ENCODE results near the gene KIRREL1. TPM values are rescaled to one million over a fixed set of nuclear protein-coding genes. Genes with fewer than 3 reads are reported as not detected.

KIRREL1 gene
- total RNA-seq, 1 experiment from 2014 or later = 30.5 TPM

- H3K23me2 ChIP-seq (ENCODE audit: insufficient read length, low read depth, low read length, poor library complexity, severe bottlenecking) = no peaks in the 10 kb centered on the region
- H2BK120ac ChIP-seq (ENCODE audit: low read depth, low read length, poor library complexity, severe bottlenecking) = no peak overlapping the region
- no peak overlapping the region for H3T11ph ChIP-seq (ENCODE audit: low read length)
- H3K36me3 Mint-ChIP-seq (ENCODE audit: insufficient read depth in 1 of 3, low read depth in 3 of 3) = peaks cover 23 to 37% (median 26%) of the 10 kb centered on the region in 3 experiments
- no peak overlapping the region for H2BK20ac ChIP-seq (ENCODE audit: low read depth, low read length, poor library complexity, severe bottlenecking)
- H3K9ac ChIP-seq (ENCODE audit: extremely low read depth, insufficient read length, low read length) = no peak overlapping the region
- H2AFZ ChIP-seq (ENCODE audit: low read length) = no peak overlapping the region
- no peak overlapping the region for H2BK5ac ChIP-seq (ENCODE audit: insufficient read length, low read length)
- H3K27me3 ChIP-seq (ENCODE audit: insufficient read depth, low read length) = no peaks in the 10 kb centered on the region
- peaks cover 12 to 18% of the 10 kb centered on the region in 2 experiments for H3K4me1 Mint-ChIP-seq
- H3K79me2 ChIP-seq (ENCODE audit: insufficient read depth, low read length) = no peaks in the 10 kb centered on the region
- H3K9me3 Mint-ChIP-seq = peaks cover 40 to 41% of the 10 kb centered on the region in 2 experiments
- no peak for DNase-seq
- H3K56ac ChIP-seq (ENCODE audit: insufficient read length, low read depth, low read length) = no peak overlapping the region
- H3K4me1 ChIP-seq (ENCODE audit: insufficient read depth, low read length) = no peaks in the 10 kb centered on the region; the same call in 1 of the 2 replicates
- H3K9me3 ChIP-seq (ENCODE audit: control insufficient read depth, low read depth, low read length) = peaks cover 23% of the 10 kb centered on the region
- no peak overlapping the region for H2AK5ac ChIP-seq (ENCODE audit: insufficient read length, low read length)
- H4K20me1 ChIP-seq (ENCODE audit: control insufficient read depth, insufficient read depth, insufficient read length) = no peaks in the 10 kb centered on the region
- H4K91ac ChIP-seq (ENCODE audit: insufficient read length, low read depth, low read length) = no peak overlapping the region
- no peak overlapping the region for H3K18ac ChIP-seq (ENCODE audit: insufficient read length, low read depth, low read length)
- no peak overlapping the region for H4K8ac ChIP-seq (replicated peaks; ENCODE audit: insufficient read length, low read depth, low read length)
- no peak for TF ChIP-seq CTCF (conservative IDR thresholded peaks at IDR 0.05)
- H3K4ac ChIP-seq (ENCODE audit: low read depth, low read length) = no peak overlapping the region
- no peak overlapping the region for H4K5ac ChIP-seq (ENCODE audit: insufficient read length, low read depth, low read length)
- H2BK12ac ChIP-seq (ENCODE audit: insufficient read length, low read depth, low read length) = no peak overlapping the region
- no peak overlapping the region for H3K23ac ChIP-seq (ENCODE audit: insufficient read length, low read depth, low read length)
- H3K27ac Mint-ChIP-seq = no peak overlapping the region
- H2BK15ac ChIP-seq (ENCODE audit: low read depth, low read length) = no peak overlapping the region
- no peak overlapping the region for H3K27ac ChIP-seq (ENCODE audit: insufficient read length, low read depth, low read length)
- no peak overlapping the region for H3K14ac ChIP-seq (ENCODE audit: insufficient read depth, low read length)
- H3K4me3 Mint-ChIP-seq = no peak overlapping the region
- no peak overlapping the region for H3K4me2 ChIP-seq (ENCODE audit: insufficient read depth, insufficient read length, low read length)
- H3K79me1 ChIP-seq (ENCODE audit: insufficient read depth, low read depth, low read length, poor library complexity, severe bottlenecking) = no peaks in the 10 kb centered on the region
- peaks cover 4% of the 10 kb centered on the region for H3K27me3 Mint-ChIP-seq (ENCODE audit: low read depth)
These were observed 21.7 kb upstream of the KIRREL1 start for GRCh38 chr1:157971769-157972168.

All from H9 (cell line).